H1 (cell line): ENCODE measurements around the gene DCUN1D3. TPM values are rescaled to one million over a fixed set of nuclear protein-coding genes. Genes with fewer than 3 reads are reported as not detected.

Experiments used
- CTCF ChIA-PET: fragments of 300-600 bp; sonication (Branson Sonifier 250); formaldehyde crosslinking; loops from one replicate; lab custom pipeline; 2021; ENCODE audit not compliant: partially characterized antibody; lab: Charles Lee
- POLR2A ChIA-PET: fragments of 300-600 bp; sonication (Branson Sonifier 250); formaldehyde crosslinking; loops from one replicate; lab custom pipeline; 2021; ENCODE audit warnings: inconsistent platforms; ENCODE audit not compliant: partially characterized antibody; lab: Charles Lee
- DNase-seq, 2 experiments: peaks; one replicate each; pipeline versions ENCODE4 v3.0.0 to v3.0.0-alpha.2; 2010 to 2022; ENCODE audit warnings: low spot score in 2 of 2, low read depth in 1 of 2, mixed read lengths in 1 of 2
- FAIRE-seq: peaks from 2 replicates; lab custom pipeline; 2011; peaks lifted over from hg19 to GRCh38; lab: Jason Lieb, UNC
- H2AFZ ChIP-seq: 2 replicates; pipeline ENCODE4 v1.8.1; 2012; ENCODE audit warnings: low read length, inconsistent platforms
- H2AK5ac ChIP-seq: 2 replicates; pipeline ENCODE4 v1.6.1; 2013; ENCODE audit warnings: low read depth, low read length
- H2BK120ac ChIP-seq: replicated peaks from 2 replicates; pipeline ENCODE3; 2013; ENCODE audit warnings: low read depth, low read length, inconsistent platforms
- H2BK12ac ChIP-seq: 2 replicates; pipeline ENCODE4 v1.6.1; 2013; ENCODE audit warnings: low read depth, low read length
- H2BK15ac ChIP-seq: 2 replicates; pipeline ENCODE4 v1.6.1; 2013; ENCODE audit warnings: low read length
- H2BK20ac ChIP-seq: 2 replicates; pipeline ENCODE4 v1.6.1; 2013; ENCODE audit warnings: low read length
- H2BK5ac ChIP-seq: 2 replicates; pipeline ENCODE4 v1.6.1; 2013; ENCODE audit warnings: low read depth, low read length
- H3K14ac ChIP-seq: 2 replicates; pipeline ENCODE4 v1.6.1; 2013; ENCODE audit warnings: inconsistent platforms; ENCODE audit not compliant: insufficient read length
- H3K18ac ChIP-seq: 2 replicates; pipeline ENCODE4 v1.6.1; 2013; ENCODE audit warnings: low read length; ENCODE audit errors: extremely low read depth
- H3K23ac ChIP-seq: 2 replicates; pipeline ENCODE4 v1.6.1; 2013; ENCODE audit warnings: inconsistent platforms; ENCODE audit not compliant: insufficient read length
- H3K23me2 ChIP-seq: 2 replicates; pipeline ENCODE4 v1.6.1; 2013; ENCODE audit warnings: low read depth, low read length
- H3K27ac ChIP-seq: 2 replicates; pipeline ENCODE4 v1.6.1; 2011; ENCODE audit warnings: low read depth, low read length, inconsistent platforms
- H3K27me3 ChIP-seq, 4 experiments: replicated peaks in 1 of 4; 1 replicate in 1 of 4; 2 replicates in 3 of 4; pipeline versions ENCODE4 v1.6.1 to v1.8.1; 2011 to 2013; ENCODE audit warnings: low read length in 3 of 4, mild to moderate bottlenecking in 3 of 4, inconsistent platforms in 2 of 4, mixed read lengths in 2 of 4, moderate library complexity in 1 of 4; ENCODE audit not compliant: control insufficient read depth in 3 of 4, insufficient read depth in 3 of 4; ENCODE audit errors: extremely low read depth in 1 of 4
- H3K36me3 ChIP-seq, 4 experiments: 2 replicates each; pipeline versions ENCODE4 v1.6.1 to v1.8.1; 2011 to 2013; ENCODE audit warnings: mild to moderate bottlenecking in 4 of 4, low read length in 3 of 4, moderate library complexity in 2 of 4, control low read depth in 1 of 4, inconsistent platforms in 1 of 4; ENCODE audit not compliant: insufficient read depth in 4 of 4, control insufficient read depth in 2 of 4
- H3K4ac ChIP-seq: replicated peaks from 2 replicates; pipeline ENCODE3; 2013; ENCODE audit warnings: low read length, low read depth, mixed read lengths, inconsistent platforms; ENCODE audit not compliant: insufficient read length
- H3K4me1 ChIP-seq, 4 experiments: replicated peaks in 1 of 4; 1 replicate in 1 of 4; 2 replicates in 3 of 4; pipeline versions ENCODE4 v1.6.1 to v1.8.1; 2011 to 2013; ENCODE audit warnings: low read length in 3 of 4, inconsistent platforms in 2 of 4, mixed read lengths in 1 of 4; ENCODE audit not compliant: insufficient read depth in 4 of 4, control insufficient read depth in 3 of 4
- H3K4me2 ChIP-seq, 2 experiments: 2 replicates each; pipeline versions ENCODE4 v1.6.1 to v1.8.1; 2011 to 2013; ENCODE audit warnings: low read depth in 2 of 2, low read length in 2 of 2, control low read depth in 1 of 2, inconsistent platforms in 1 of 2, mild to moderate bottlenecking in 1 of 2; ENCODE audit not compliant: insufficient read depth in 1 of 2
- H3K4me3 ChIP-seq, 4 experiments: fragments of 200-600, 300-600 bp in 1 of 4; sonication (generic), shearing (Covaris generic), sonication (Bioruptor Twin) in 1 of 4; 2 replicates each; pipeline versions ENCODE4 v1.5.1 to v1.8.1; 2011 to 2016; ENCODE audit warnings: low read length in 4 of 4, low read depth in 3 of 4, control low read depth in 2 of 4, inconsistent platforms in 2 of 4, mild to moderate bottlenecking in 2 of 4, mixed read lengths in 1 of 4, moderate library complexity in 1 of 4; ENCODE audit not compliant: insufficient read depth in 2 of 4; ENCODE audit errors: extremely low read depth in 1 of 4
- H3K56ac ChIP-seq: replicated peaks from 2 replicates; pipeline ENCODE3; 2013; ENCODE audit warnings: low read depth, mild to moderate bottlenecking, mixed read lengths, low read length, inconsistent platforms; ENCODE audit not compliant: insufficient read length
- H3K79me1 ChIP-seq: 2 replicates; pipeline ENCODE4 v1.6.1; 2013; ENCODE audit warnings: low read depth, low read length, control low read depth
- H3K79me2 ChIP-seq, 2 experiments: 2 replicates each; pipeline versions ENCODE4 v1.6.1 to v1.8.1; 2012 to 2013; ENCODE audit warnings: low read length in 2 of 2, mild to moderate bottlenecking in 2 of 2, inconsistent platforms in 1 of 2; ENCODE audit not compliant: insufficient read depth in 2 of 2, control insufficient read depth in 1 of 2
- H3K9ac ChIP-seq, 4 experiments: replicated peaks in 1 of 4; 1 replicate in 1 of 4; 2 replicates in 3 of 4; pipeline versions ENCODE4 v1.6.1 to v1.8.1; 2011 to 2013; ENCODE audit warnings: low read depth in 3 of 4, low read length in 3 of 4, control low read depth in 2 of 4, mild to moderate bottlenecking in 2 of 4, moderate library complexity in 2 of 4, inconsistent platforms in 1 of 4; ENCODE audit errors: extremely low read depth in 1 of 4
- H3K9me3 ChIP-seq, 2 experiments: 2 replicates each; pipeline versions ENCODE4 v1.6.1 to v1.8.1; 2012 to 2013; ENCODE audit warnings: mild to moderate bottlenecking in 2 of 2, moderate library complexity in 2 of 2, control low read depth in 1 of 2, inconsistent platforms in 1 of 2, low read depth in 1 of 2, low read length in 1 of 2, mixed read lengths in 1 of 2; ENCODE audit not compliant: insufficient read depth in 2 of 2
- H4K20me1 ChIP-seq, 2 experiments: replicated peaks in 1 of 2; 2 replicates each; pipeline versions ENCODE3 to v1.8.1; 2011 to 2013; ENCODE audit warnings: inconsistent platforms in 2 of 2, low read length in 2 of 2, mild to moderate bottlenecking in 1 of 2; ENCODE audit not compliant: insufficient read depth in 2 of 2, control insufficient read depth in 1 of 2
- H4K5ac ChIP-seq: 2 replicates; pipeline ENCODE4 v1.6.1; 2013; ENCODE audit warnings: low read length, low read depth, mixed read lengths, inconsistent platforms; ENCODE audit not compliant: insufficient read length
- H4K8ac ChIP-seq: 2 replicates; pipeline ENCODE4 v1.8.0; 2013; ENCODE audit warnings: mild to moderate bottlenecking, moderate library complexity, low read length, inconsistent platforms; ENCODE audit not compliant: insufficient read depth; ENCODE audit errors: extremely low read depth
- H4K91ac ChIP-seq: replicated peaks from 2 replicates; pipeline ENCODE3; 2013; ENCODE audit warnings: low read length, mixed read lengths, inconsistent platforms; ENCODE audit not compliant: insufficient read length
- ASH2L ChIP-seq: fragments of 200-600, 300-600 bp; sonication (generic); IDR thresholded peaks from one replicate; pipeline ENCODE4 v1.7.1; 2017; ENCODE audit warnings: low read length
- CHD2 ChIP-seq: IDR thresholded peaks from 2 replicates; pipeline ENCODE4 v1.6.1; 2012; ENCODE audit warnings: low read length, improper control_type of control experiment
- CTBP2 ChIP-seq: IDR thresholded peaks from 2 replicates; pipeline ENCODE4 v1.7.0; 2011; ENCODE audit warnings: borderline replicate concordance, mild to moderate bottlenecking, moderate library complexity, mixed read lengths, low read length; ENCODE audit not compliant: insufficient read depth, insufficient read length
- GABPA ChIP-seq: IDR thresholded peaks from 2 replicates; pipeline ENCODE4 v1.6.1; 2011; ENCODE audit warnings: mild to moderate bottlenecking, low read length, moderate library complexity, borderline replicate concordance; ENCODE audit not compliant: insufficient read depth
- HDAC6 ChIP-seq: IDR thresholded peaks from one replicate; pipeline ENCODE4 v1.7.1; 2012; ENCODE audit warnings: low read depth, mild to moderate bottlenecking, inconsistent platforms, low read length, moderate library complexity
- JUND ChIP-seq: IDR thresholded peaks from 2 replicates; pipeline ENCODE4 v1.6.1; 2011; ENCODE audit warnings: mild to moderate bottlenecking, improper control_type of control experiment, low read length
- KDM4A ChIP-seq: IDR thresholded peaks from one replicate; pipeline ENCODE4 v1.7.1; 2012; ENCODE audit warnings: low read depth, mild to moderate bottlenecking, moderate library complexity, low read length, inconsistent platforms; ENCODE audit not compliant: severe bottlenecking
- POU5F1 ChIP-seq: IDR thresholded peaks from 2 replicates; pipeline ENCODE4 v1.6.1; 2011; ENCODE audit warnings: low read depth, mild to moderate bottlenecking, low read length, moderate library complexity
- RAD21 ChIP-seq, 2 experiments: IDR thresholded peaks in 1 of 2; conservative IDR thresholded peaks in 1 of 2; 2 replicates each; pipeline ENCODE4 v1.6.1; 2011; ENCODE audit warnings: low read depth in 2 of 2, low read length in 2 of 2, improper control_type of control experiment in 1 of 2, inconsistent platforms in 1 of 2, mild to moderate bottlenecking in 1 of 2, moderate library complexity in 1 of 2
- SIRT6 ChIP-seq: IDR thresholded peaks from one replicate; pipeline ENCODE4 v1.7.1; 2012; ENCODE audit warnings: low read length, inconsistent platforms
- SP4 ChIP-seq: IDR thresholded peaks from 2 replicates; pipeline ENCODE4 v1.6.1; 2012; ENCODE audit warnings: low read length, inconsistent platforms
- TAF1 ChIP-seq: IDR thresholded peaks from 2 replicates; pipeline ENCODE4 v1.6.1; 2011; ENCODE audit warnings: mild to moderate bottlenecking, low read depth, low read length
- WGBS, 2 experiments: shearing (Covaris generic) in 1 of 2; methylation state at CpG; one replicate each; pipeline versions ENCODE4 v1.1.6 to v1.1.7; 2013 to 2015; ENCODE audit warnings: low lambda C conversion rate in 2 of 2, mixed read lengths in 2 of 2, inconsistent platforms in 1 of 2, low coverage in 1 of 2, missing lambda C conversion rate in 1 of 2; ENCODE audit not compliant: insufficient replicate concordance in 2 of 2, insufficient coverage in 1 of 2, insufficient read length in 1 of 2; ENCODE audit errors: extremely low coverage in 1 of 2, missing lambda C conversion rate in 1 of 2; 5-methylcytosine and 5-hydroxymethylcytosine counted together
- polyA plus RNA-seq, 7 experiments: library from polyadenylated mRNA; depleted of rRNA in 3 of 7; stranded (reverse) in 5 of 7; unstranded in 2 of 7; fragments of >200 nt in 5 of 7; fragments of 200-250 nt in 2 of 7; gene quantifications; 1 replicate in 5 of 7; 2 replicates in 1 of 7; 4 replicates in 1 of 7; pipeline versions ENCODE4 v1.2.1 to v1.2.3, GENCODE V29; 2011 to 2013; ENCODE audit warnings: missing spikeins in 2 of 7, mixed read lengths in 2 of 7
- total RNA-seq: library from RNA; stranded (reverse); fragmentation: NEBNext Ultra II Directional; extraction: Animal tissue kit (Norgen Biotek cat#: 25700); gene quantifications from 2 replicates; pipeline ENCODE4 v1.2.1, GENCODE V29; 2021
- TF ChIP-seq, protein P1 (sequence below): IDR thresholded peaks from 2 replicates; pipeline ENCODE4 v1.6.1; 2011; ENCODE audit warnings: low read length, improper control_type of control experiment

DCUN1D3 gene
- total and polyA plus RNA-seq, 2 of the 8 experiments (the other 6 are each of a cell fraction or from before 2014, with no cell fraction given), result 3.5 to 18.2 TPM

DNA sequence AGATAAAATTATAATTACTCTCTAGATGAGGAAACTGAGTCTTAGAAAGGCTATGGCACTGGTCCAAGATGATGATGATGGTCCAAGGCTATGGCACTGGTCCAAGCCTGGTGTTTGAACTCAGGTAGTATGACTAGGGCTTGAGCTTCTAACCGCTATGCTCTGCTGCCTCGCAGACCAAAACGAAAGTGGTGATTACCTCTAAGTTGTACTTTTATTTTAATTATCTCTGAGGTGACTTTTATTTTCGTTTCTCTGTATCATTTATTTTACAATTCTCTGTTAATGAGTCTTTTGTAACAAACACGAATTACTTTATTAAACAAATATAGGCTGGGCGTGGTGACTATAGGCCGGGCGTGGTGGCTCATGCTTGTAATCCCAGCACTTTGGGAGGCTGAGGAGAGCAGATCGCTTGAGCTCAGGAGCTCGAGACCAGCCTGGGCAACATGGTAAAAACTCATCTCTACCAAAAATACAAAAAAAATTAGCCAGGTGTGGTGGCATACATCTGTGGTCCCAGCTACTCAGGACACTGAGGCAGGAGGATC is 88.2 kb downstream of the DCUN1D3 start:
- Histone ChIP-seq H3K23me2 (peaks cover 2% of the 10 kb centered on the region; the same call in 1 of the 2 replicates), H3K9ac (no peak overlapping the region), H4K91ac (no peak overlapping the region), H2AK5ac (no peak overlapping the region), H4K8ac (no peak overlapping the region; the same call in 1 of the 2 replicates), H2AFZ (no peak overlapping the region), H3K4me2 (no peak overlapping the region), H3K27me3 (no peaks in the 10 kb centered on the region), H3K79me1 (no peaks in the 10 kb centered on the region), H2BK20ac (no peak overlapping the region), H4K20me1 (no peaks in the 10 kb centered on the region), H3K18ac (no peak overlapping the region), H3K27ac (no peak overlapping the region), H2BK120ac (no peak overlapping the region), H2BK5ac (no peak overlapping the region), H3K4me3 (no peak overlapping the region), H3K56ac (no peak overlapping the region), H3K23ac (no peak overlapping the region), H4K5ac (no peak overlapping the region), H3K36me3 (peaks cover 0 to 5% (median 2%) of the 10 kb centered on the region in 4 experiments; a peak in 3 of 8 replicates), H3K14ac (no peak overlapping the region), H3K4me1 (0 out of 7 replicates have a peak, but pooled peaks cover 0 to 3% (median 0%) of the 10 kb centered on the region in 4 experiments), H2BK12ac (no peak overlapping the region), H3K4ac (no peak overlapping the region), H3K9me3 (no peaks in the 10 kb centered on the region), H2BK15ac (no peak overlapping the region), H3K79me2 (no peaks in the 10 kb centered on the region)
- ChIA-PET CTCF (interaction anchor here (0.6 to 1.6 kb wide), 5 partner anchors 14 to 620 kb away, joined by 3 to 4 read pairs (median 3); no protein-coding TSS in a partner anchor), POLR2A (no interaction called here)
- no peak for FAIRE-seq
- WGBS, 2 experiments, result 95% methylated on average over 10 of the region's 10 CpGs; no CpG with 5 or more reads in 1 of the 2 experiments
- no peak for DNase-seq
- no peak for TF ChIP-seq KDM4A
- no peak for TF ChIP-seq ASH2L
- TF ChIP-seq JUND, result no peak
- no peak for TF ChIP-seq POU5F1
- no peak for TF ChIP-seq HDAC6
- TF ChIP-seq TAF1, result no peak
- TF ChIP-seq CTBP2, result no peak
- TF ChIP-seq, protein P1, sequence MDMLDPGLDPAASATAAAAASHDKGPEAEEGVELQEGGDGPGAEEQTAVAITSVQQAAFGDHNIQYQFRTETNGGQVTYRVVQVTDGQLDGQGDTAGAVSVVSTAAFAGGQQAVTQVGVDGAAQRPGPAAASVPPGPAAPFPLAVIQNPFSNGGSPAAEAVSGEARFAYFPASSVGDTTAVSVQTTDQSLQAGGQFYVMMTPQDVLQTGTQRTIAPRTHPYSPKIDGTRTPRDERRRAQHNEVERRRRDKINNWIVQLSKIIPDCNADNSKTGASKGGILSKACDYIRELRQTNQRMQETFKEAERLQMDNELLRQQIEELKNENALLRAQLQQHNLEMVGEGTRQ, result no peak
- TF ChIP-seq SP4, result no peak
- no peak for TF ChIP-seq CHD2
- no peak for TF ChIP-seq GABPA
- TF ChIP-seq RAD21 (IDR thresholded peaks at IDR 0.05 in 1 of 2, conservative IDR thresholded peaks at IDR 0.05 in 1 of 2; ENCODE audit: low read depth in 2 of 2, low read length in 2 of 2), result no peak
- TF ChIP-seq SIRT6, result no peak
